ENCODE measurements around the gene CDK12. TPM values are rescaled to one million over a fixed set of nuclear protein-coding genes. Genes with fewer than 3 reads are reported as not detected.
"Not testable (repeated sequence)": the region's sequence is repeated elsewhere in the genome, so short reads cannot be mapped to it uniquely, and the experiment has no call there.

CDK12 gene
- total and polyA plus RNA-seq, 7 donors: 5.4 to 46.0 (median 24.3) TPM

DNA sequence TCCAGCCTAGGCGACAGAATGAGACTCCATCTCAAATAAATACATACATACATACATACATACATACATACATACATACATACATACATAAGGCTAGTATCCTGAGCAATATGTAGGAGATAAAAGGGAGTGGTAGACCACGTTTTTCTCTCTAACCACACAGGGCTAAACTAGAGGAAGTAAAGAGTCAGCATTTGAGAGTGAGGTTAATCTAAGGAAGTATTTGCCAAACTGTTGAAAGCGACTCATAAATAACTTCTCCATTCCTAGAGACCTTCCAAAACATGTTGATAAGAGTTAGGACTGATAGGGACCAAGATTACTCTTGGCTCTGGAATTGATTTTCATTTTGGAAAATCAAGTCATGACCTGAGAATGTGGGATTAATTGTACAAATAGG, 77.6 kb downstream of the CDK12 start:
- 42 to 56% methylated on average over 3 of the region's 3 CpGs for WGBS, 2 donors
- H3K9me3 ChIP-seq: no peaks in the 10 kb centered on the region
- DNase-seq: no peak
- TF ChIP-seq EP300 (IDR thresholded peaks at IDR 0.05): no peak
- no peak for TF ChIP-seq POLR2AphosphoS5 (IDR thresholded peaks at IDR 0.05)
- no peak for TF ChIP-seq POLR2A (IDR thresholded peaks at IDR 0.05)
- no peak for TF ChIP-seq CTCF (IDR thresholded peaks at IDR 0.05)
- H3K27ac ChIP-seq: no peak overlapping the region
- no peaks in the 10 kb centered on the region for H3K27me3 ChIP-seq
- intact Hi-C loops (cut with DNase I): no loop called here
- H3K4me1 ChIP-seq: peaks cover 0 to 4% (median 0%) of the 10 kb centered on the region in 4 donors
- H3K36me3 ChIP-seq: no peaks in the 10 kb centered on the region
- no peak overlapping the region for H3K4me3 ChIP-seq

DNA sequence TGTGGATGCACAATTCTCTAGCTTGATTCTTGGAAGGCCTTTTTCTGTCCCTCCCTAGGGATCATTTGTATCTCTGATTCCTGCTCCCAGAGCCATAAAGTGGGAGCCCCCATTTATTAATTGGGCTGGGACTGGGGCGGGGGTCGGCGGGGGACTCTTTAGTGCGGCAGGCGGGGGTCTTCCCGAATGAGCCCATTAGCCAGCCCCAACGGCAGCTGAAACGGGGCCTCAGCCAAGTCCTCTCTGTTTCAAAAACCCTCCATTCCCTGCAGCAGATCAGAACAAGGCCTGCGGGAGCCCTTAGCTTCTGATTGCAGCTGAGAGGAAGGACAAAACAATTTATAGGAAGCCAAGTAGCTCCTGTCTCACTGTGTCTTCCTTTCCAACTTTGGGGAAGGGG, 79.3 kb downstream of the CDK12 start:
- Histone ChIP-seq H3K27me3 (no peaks in the 10 kb centered on the region), H3K4me3 (no peak overlapping the region), H3K36me3 (peaks cover 0 to 9% (median 2%) of the 10 kb centered on the region in 4 donors), H3K9me3 (no peaks in the 10 kb centered on the region), H3K27ac (no peak overlapping the region), H3K4me1 (peaks cover 0 to 4% (median 0%) of the 10 kb centered on the region in 4 donors)
- intact Hi-C loops (cut with DNase I): no loop called here
- DNase-seq: no peak
- WGBS, 2 donors: 90 to 93% methylated on average over 9 of the region's 9 CpGs
- TF ChIP-seq POLR2A (IDR thresholded peaks at IDR 0.05) (no peak), POLR2AphosphoS5 (IDR thresholded peaks at IDR 0.05) (no peak), EP300 (IDR thresholded peaks at IDR 0.05) (no peak), CTCF (IDR thresholded peaks at IDR 0.05) (no peak)

GRCh38 chr17:39541652-39542051, 80.4 kb downstream of the CDK12 start:
- Histone ChIP-seq H3K27ac (no peak overlapping the region), H3K9me3 (no peaks in the 10 kb centered on the region), H3K27me3 (no peaks in the 10 kb centered on the region), H3K4me1 (peaks cover 0 to 4% (median 0%) of the 10 kb centered on the region in 4 donors), H3K36me3 (peaks cover 4 to 18% (median 6%) of the 10 kb centered on the region in 4 donors), H3K4me3 (no peak overlapping the region)
- TF ChIP-seq CTCF (IDR thresholded peaks at IDR 0.05) (no peak), POLR2AphosphoS5 (IDR thresholded peaks at IDR 0.05) (no peak), POLR2A (IDR thresholded peaks at IDR 0.05) (no peak)
- DNase-seq: no peak
- 76 to 77% methylated on average over 6 of the region's 6 CpGs for WGBS, 2 donors
- intact Hi-C loops (cut with DNase I): no loop called here

- peaks cover 7 to 33% (median 11%) of the 10 kb centered on the region in 4 donors for H3K36me3 ChIP-seq
- DNase-seq: no peak
- TF ChIP-seq POLR2AphosphoS5 (IDR thresholded peaks at IDR 0.05) (no peak), POLR2A (IDR thresholded peaks at IDR 0.05) (no peak), CTCF (IDR thresholded peaks at IDR 0.05) (no peak), EP300 (IDR thresholded peaks at IDR 0.05) (no peak)
- WGBS, 2 donors: 92 to 96% methylated on average over 1 of the region's 1 CpG
- peaks cover 0 to 8% (median 5%) of the 10 kb centered on the region in 4 donors for H3K4me1 ChIP-seq
- no peaks in the 10 kb centered on the region for H3K9me3 ChIP-seq
- intact Hi-C loops (cut with DNase I): no loop called here
- no peaks in the 10 kb centered on the region for H3K27me3 ChIP-seq
- no peak overlapping the region for H3K4me3 ChIP-seq
- H3K27ac ChIP-seq: no peak overlapping the region
These were observed 81.9 kb downstream of the CDK12 start for GRCh38 chr17:39543176-39543575.

DNA sequence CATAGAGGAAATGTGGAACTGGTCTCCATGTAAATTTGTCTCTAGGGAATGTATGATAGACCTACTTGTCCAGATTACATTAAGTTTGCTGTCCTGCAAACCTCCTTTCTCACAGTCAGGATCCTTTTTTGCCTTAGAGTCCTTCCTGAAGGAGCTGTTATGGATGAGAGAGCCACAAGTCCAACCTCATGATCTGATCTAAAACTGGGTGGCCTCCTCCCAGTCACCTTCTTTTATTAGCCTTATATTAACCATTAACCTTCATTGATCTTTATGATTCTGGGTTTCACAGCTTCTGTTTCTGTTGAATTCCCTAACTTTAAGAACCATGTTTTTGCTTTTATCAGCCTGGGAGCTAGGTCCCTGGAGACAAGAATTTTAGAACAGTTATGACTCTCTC, 82.4 kb downstream of the CDK12 start:
- no peak for TF ChIP-seq EP300 (IDR thresholded peaks at IDR 0.05)
- TF ChIP-seq POLR2AphosphoS5 (IDR thresholded peaks at IDR 0.05): no peak
- no peak for TF ChIP-seq CTCF (IDR thresholded peaks at IDR 0.05)
- TF ChIP-seq POLR2A (IDR thresholded peaks at IDR 0.05): no peak
- H3K27me3 ChIP-seq: no peaks in the 10 kb centered on the region
- peaks cover 7 to 33% (median 11%) of the 10 kb centered on the region in 4 donors for H3K36me3 ChIP-seq
- intact Hi-C loops (cut with DNase I): no loop called here
- no peak overlapping the region for H3K4me3 ChIP-seq
- H3K9me3 ChIP-seq: no peaks in the 10 kb centered on the region
- peaks cover 0 to 13% (median 10%) of the 10 kb centered on the region in 4 donors for H3K4me1 ChIP-seq
- DNase-seq: no peak
- no peak overlapping the region for H3K27ac ChIP-seq

- DNase-seq; H3K27ac ChIP-seq; H3K9me3 ChIP-seq; intact Hi-C loops (cut with DNase I); H3K27me3 ChIP-seq; H3K4me3 ChIP-seq: not testable (repeated sequence)
- H3K4me1 ChIP-seq: peaks cover 0 to 19% (median 15%) of the 10 kb centered on the region in 4 donors
- 92 to 97% methylated on average over 12 of the region's 12 CpGs for WGBS, 2 donors
- H3K36me3 ChIP-seq: peaks cover 7 to 35% (median 11%) of the 10 kb centered on the region in 4 donors
These were observed 83.1 kb downstream of the CDK12 start for GRCh38 chr17:39544361-39544760.
